CD4-positive, alpha-beta T cell treated with Interleukin-17A for 1 hour (primary cell): ENCODE results near the gene UGT1A8.
"Not testable (repeated sequence)": the region's sequence is repeated elsewhere in the genome, so short reads cannot be mapped to it uniquely, and the experiment has no call there.

ENCODE experiments used
- DNase-seq: peaks from one replicate; pipeline ENCODE4 v3.0.0-alpha.2; 2020

The UGT1A8 gene

GRCh38 chr2:233689031-233689430 is 71.6 kb downstream of the UGT1A8 start:
- DNase-seq = no peak

- no peak for DNase-seq
Measured at GRCh38 chr2:233689501-233689900, 72.1 kb downstream of the UGT1A8 start.

DNA sequence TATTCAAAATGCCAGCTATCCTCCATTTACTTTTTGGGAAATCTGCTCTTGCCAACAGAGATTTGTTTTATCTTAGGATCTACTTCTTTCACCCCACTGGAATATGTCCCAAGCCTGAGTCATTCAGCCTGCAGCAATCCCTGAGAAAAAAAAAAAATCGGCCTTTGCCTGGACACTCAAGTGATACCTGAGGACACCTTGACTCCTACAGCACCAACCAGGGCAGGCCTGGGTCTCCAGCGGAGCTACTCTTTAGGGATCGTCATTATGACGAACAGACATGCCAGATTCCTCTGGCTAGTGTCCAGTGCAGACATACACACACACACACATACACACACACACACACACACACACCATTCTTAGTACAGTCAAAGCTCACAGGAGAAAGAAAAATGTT is 73.0 kb downstream of the UGT1A8 start:
- DNase-seq = no peak

DNA sequence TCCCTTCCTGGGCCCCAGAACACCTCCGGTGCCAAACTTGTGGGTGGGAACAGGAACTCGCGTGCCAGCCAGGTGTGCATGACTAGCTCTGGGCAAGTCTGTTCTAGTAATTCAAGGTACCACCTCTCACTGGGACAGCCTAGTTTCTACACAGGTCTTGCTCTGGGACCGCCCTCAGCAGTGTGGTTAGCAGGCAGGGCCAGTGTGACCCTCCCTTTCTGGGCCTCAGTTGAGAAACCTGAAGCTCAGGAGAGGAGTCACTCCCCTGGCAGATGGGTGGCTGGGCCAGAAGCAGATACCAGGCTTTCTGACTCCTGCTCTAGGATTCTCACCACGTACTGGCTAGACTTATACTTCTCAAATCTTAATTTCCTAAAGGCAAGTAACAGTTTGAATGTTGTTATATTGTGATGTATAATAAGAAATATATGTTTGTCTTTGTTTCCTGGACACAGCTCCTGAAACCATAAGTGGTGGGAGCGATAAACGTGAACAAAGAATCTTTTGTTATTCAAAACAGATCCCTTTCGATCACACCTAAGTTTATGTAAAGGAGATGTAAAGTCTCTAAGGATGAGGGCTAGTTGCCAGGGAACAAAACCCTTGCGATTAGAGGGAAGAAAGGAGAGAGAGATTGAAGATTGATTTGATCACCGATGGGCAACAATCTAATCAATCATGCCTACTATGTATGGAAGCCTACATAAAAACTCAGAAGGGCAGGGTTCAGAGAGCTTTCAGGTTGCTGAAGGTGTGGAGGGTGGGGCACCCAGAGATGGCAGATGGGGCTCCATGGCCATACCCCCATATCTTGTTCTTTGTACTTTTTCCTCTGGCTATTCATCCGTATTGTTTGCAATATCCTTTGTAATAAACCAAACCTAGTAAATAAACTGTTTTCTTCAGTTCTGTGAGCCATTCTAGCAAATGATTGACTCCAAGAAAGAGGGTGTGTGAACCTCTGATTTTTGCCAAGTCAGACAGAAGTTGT is 74.3 kb downstream of the UGT1A8 start:
- no peak for DNase-seq

GRCh38 chr2:233692648-233693047 is 75.2 kb downstream of the UGT1A8 start, which contains the start of gene UGT1A6:
Gene UGT1A6, plus strand, starts transcription at chr2:233692890. Its CDS starts 115 bp downstream, at chr2:233693005.
- DNase-seq = no peak

GRCh38 chr2:233693963-233694362 is 76.5 kb downstream of the UGT1A8 start:
- DNase-seq = no peak

- no peak for DNase-seq
Measured at GRCh38 chr2:233698740-233699139, 81.3 kb downstream of the UGT1A8 start.

DNA sequence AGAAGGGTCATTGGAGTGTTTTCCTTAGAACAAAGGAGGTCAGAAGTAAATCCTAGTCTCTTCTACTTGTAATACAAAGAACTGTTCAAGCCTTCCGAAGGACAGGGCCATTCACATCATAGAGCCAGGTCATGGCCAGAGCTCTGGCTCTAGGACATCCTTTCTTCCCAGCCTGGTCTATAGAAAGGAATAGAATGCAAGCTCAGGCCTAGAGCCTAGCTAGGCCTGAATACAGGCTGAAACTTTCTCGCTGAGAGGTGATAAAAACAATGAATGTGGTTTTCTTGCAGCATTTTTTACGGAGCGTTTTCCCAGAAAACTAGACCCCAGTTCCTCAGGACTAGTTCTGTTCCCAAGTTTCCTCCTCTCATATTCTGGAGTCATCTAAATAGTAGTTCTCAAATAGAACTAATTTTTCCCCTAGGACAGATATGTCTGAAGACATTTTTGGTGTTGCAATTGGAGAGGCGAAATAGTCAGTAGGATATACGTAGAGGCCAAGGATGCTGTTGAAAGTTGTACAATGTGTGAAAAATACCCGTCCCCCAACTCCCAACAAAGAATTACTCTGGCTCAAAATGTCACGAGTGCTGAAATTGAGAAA is 82.1 kb downstream of the UGT1A8 start:
- no peak for DNase-seq

- no peak for DNase-seq
Measured at GRCh38 chr2:233700028-233700635, 82.7 kb downstream of the UGT1A8 start.

- not testable (repeated sequence) for DNase-seq
Measured at GRCh38 chr2:233700842-233701241, 83.4 kb downstream of the UGT1A8 start.

DNA sequence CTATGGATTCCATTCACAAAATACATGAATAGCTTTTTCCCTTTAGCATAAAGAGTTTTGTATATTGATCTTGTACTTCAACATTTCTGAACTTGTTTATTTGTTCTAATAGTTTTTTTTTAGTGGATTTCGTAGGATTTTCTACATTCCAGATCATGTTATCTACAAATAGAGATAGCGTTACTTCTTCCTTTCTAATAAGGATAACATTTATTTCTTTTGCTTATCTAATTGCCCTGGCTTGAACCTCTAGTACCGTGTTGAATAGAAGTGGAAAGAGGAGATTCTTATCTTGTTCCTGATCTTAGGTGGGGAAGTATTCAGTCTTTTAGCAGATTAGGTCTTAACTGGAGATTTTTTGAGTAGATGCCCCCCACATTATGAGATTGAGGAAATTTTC is 84.8 kb downstream of the UGT1A8 start:
- no peak for DNase-seq

DNA sequence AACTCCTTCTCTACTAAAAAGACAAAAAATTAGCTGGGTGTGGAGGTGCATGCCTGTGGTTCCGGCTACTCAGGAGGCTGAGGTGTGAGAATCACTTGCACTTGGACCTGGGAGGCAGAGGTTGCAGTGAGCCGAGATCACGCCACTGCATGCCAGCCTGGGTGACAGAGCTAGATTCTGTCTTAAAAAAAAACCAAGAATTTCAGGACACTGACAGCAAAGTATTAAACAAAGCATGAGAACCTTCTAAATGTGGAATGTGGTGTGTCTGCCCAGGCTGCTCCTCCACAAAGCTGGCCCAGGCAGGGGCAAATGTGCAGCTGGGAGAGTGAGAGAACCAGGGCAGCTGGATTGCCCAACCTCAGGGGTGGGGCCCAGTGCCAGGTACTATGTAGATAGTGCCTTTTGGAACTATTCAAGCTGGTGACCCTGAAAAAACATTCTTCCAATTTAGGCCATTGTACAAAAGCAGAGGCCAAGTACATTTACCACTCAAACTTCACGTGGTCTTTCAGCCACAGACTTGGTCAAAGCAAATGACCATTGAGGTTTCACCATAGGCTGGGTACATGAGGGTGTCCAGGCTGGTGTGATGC is 88.6 kb downstream of the UGT1A8 start:
- no peak for DNase-seq

DNA sequence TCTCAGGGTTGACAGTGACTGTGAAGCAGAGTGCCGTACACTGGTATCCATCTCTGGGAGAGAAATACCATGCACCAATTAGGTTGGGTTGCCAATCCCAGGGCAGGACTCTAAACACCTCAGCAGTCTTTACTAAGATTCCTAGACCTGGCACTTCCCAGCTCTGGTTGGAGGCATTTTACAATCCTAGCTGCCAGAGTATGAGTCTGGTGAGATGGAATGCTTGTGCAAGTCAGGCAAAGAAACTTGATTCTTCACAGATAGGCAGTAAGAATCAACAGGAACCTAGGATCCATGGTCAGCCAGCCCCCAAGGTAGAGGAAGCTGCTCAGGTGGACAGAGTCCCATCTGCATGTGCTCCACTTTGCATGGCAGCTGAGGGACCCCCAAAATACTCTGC is 89.3 kb downstream of the UGT1A8 start:
- DNase-seq = no peak

DNA sequence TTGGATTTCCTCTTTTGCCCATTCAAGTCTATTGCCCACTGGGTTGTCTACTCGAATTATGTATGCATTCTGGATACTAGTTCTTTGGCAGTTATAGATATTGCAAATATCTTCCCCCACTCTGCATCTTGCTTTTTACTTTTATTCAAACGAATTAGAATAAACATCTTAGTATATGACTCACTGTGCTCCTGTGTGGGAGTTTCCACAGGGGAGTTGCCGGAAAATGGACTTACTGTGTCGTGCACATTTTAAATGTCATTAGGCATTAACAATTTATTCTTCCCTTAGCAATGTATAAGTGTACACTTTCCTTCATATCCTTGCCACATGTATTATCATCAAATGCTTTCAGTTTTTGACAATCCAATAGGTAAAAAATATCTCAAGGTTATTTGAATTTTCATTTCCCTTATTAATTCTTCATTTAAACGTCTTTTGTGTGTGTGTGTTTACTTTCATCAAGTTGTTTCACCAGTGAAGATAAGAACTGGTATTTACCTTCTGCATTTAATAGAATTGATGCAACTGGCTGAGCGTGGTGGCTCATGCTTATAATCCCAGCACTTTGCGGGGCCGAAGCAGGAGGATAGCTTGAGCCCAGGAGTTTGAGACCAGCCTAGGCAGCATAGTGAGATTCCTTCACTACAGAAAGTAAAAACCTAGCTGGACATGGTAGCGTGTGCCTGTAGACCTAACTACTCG is 90.7 kb downstream of the UGT1A8 start:
- DNase-seq = no peak

- DNase-seq = no peak
Measured at GRCh38 chr2:233708942-233709341, 91.5 kb downstream of the UGT1A8 start.

DNA sequence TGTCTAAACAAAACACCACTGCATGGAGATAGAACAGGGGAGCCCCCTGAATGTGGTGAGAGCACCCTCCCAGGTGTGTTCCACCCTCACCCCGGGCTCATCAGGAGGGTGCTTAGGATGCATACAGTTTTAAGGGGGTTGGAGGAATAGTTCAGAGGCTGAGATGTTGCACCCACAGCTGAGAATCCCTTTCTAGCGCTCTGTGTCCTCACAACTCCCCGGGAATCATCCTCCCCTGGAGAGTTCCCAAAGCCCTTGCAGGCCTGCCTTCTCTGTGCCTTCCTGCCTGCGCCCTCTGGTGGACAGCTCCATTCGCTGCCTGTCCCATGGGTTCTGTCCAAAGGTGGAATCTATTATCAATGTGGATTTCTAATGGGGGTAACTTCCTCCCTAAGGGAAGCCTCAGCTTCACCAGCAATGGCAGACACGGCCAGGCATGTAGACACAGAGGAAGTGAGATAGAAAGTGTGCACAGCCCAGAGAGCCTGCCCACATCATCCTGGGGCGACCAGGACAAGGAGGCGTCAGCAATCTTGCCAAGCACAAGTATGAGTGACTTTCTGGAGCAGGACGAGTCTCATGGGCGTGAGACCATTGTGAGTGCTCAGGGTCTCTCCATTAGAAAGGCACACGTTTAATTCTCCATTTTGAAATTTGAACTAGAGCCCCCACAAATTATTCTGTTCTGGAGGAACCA is 94.0 kb downstream of the UGT1A8 start:
- DNase-seq = peak; percentile 57

GRCh38 chr2:233712611-233713261 is 95.3 kb downstream of the UGT1A8 start, which contains the start of gene UGT1A5:
Gene UGT1A5, plus strand, starts transcription at chr2:233712907. Its CDS starts 85 bp downstream, at chr2:233712992.
- no peak for DNase-seq

GRCh38 chr2:233713262-233713615 is 95.8 kb downstream of the UGT1A8 start:
- no peak for DNase-seq

- no peak for DNase-seq
Measured at GRCh38 chr2:233714121-233714520, 96.7 kb downstream of the UGT1A8 start.

GRCh38 chr2:233718552-233718951 is 101.1 kb downstream of the UGT1A8 start, which contains the start of gene UGT1A4:
Gene UGT1A4, plus strand, starts transcription at chr2:233718736. Its CDS starts 85 bp downstream, at chr2:233718821.
- DNase-seq = no peak

DNA sequence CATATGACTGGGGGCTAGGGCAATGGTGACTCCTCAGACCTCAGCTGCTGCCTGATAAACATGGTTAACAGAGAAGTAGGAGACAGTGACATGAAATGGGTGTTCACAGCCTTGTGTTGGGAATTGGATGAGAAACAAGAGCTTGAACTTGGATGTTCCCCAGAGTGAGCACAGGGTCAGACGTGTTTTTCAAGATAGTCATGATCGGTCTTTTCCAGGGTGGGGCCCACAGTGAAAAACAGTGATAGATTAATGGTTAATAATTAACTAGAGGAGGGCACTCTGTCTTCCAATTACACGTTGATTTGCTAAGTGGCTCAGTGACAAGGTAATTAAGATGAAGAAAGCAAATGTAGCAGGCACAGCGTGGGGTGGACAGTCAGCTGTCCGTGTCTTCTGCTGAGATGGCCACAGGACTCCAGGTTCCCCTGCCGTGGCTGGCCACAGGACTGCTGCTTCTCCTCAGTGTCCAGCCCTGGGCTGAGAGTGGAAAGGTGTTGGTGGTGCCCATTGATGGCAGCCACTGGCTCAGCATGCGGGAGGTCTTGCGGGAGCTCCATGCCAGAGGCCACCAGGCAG is 111.4 kb downstream of the UGT1A8 start, which contains the start of gene UGT1A3:
UGT1A3 (plus strand) TSS at position 320 of the 579 bp plus-strand sequence; CDS start at position 405, 85 bp downstream.
- DNase-seq = no peak
